Activated CD4-positive, alpha-beta T cell treated with anti-CD3 and anti-CD28 coated beads, Interleukin-10, Interleukin-2, amounts not matched to agents 100 ng/mL and 50 ng/mL, durations not matched to agents 16 hours and 8 hours (primary cell): Measurements from ENCODE around the gene TRPV4.

ENCODE experiments used
- DNase-seq: peaks from one replicate; pipeline ENCODE4 v3.0.0-alpha.2; 2020

Gene TRPV4

GRCh38 chr12:109804820-109805761, 28.1 kb downstream of the TRPV4 start:
- DNase-seq, result peak; percentile 70

- no peak for DNase-seq
Observed at GRCh38 chr12:109803678-109804077, 29.5 kb downstream of the TRPV4 start.

GRCh38 chr12:109802828-109803227, 30.4 kb downstream of the TRPV4 start:
- no peak for DNase-seq

- DNase-seq, result no peak
Observed at GRCh38 chr12:109800536-109800935, 32.7 kb downstream of the TRPV4 start.

GRCh38 chr12:109798691-109799090, 34.5 kb downstream of the TRPV4 start:
- no peak for DNase-seq

GRCh38 chr12:109797905-109798669, 35.1 kb downstream of the TRPV4 start:
- DNase-seq, result peak; percentile 11

- no peak for DNase-seq
Observed at GRCh38 chr12:109796057-109796456, 37.1 kb downstream of the TRPV4 start.

- DNase-seq, result no peak
Observed at GRCh38 chr12:109795023-109795422, 38.2 kb downstream of the TRPV4 start.

GRCh38 chr12:109793826-109794501, 39.2 kb downstream of the TRPV4 start:
- no peak for DNase-seq

GRCh38 chr12:109793411-109793810, 39.8 kb downstream of the TRPV4 start:
- no peak for DNase-seq

- DNase-seq, result no peak
Observed at GRCh38 chr12:109792992-109793391, 40.2 kb downstream of the TRPV4 start.

GRCh38 chr12:109789526-109790048, 43.6 kb downstream of the TRPV4 start:
- no peak for DNase-seq

GRCh38 chr12:109786799-109787198, 46.4 kb downstream of the TRPV4 start:
- DNase-seq, result no peak

- no peak for DNase-seq
Observed at GRCh38 chr12:109785854-109786253, 47.3 kb downstream of the TRPV4 start.

- DNase-seq, result no peak
Observed at GRCh38 chr12:109783965-109784244, 49.3 kb downstream of the TRPV4 start.

- no peak for DNase-seq
Observed at GRCh38 chr12:109783135-109783964, 49.8 kb downstream of the TRPV4 start.

GRCh38 chr12:109782326-109782703, 50.9 kb downstream of the TRPV4 start:
- no peak for DNase-seq

GRCh38 chr12:109781668-109782325, 51.4 kb downstream of the TRPV4 start:
- DNase-seq, result no peak

- no peak for DNase-seq
Observed at GRCh38 chr12:109779382-109779781, 53.8 kb downstream of the TRPV4 start.

- no peak for DNase-seq
Observed at GRCh38 chr12:109778684-109779083, 54.5 kb downstream of the TRPV4 start.

GRCh38 chr12:109777544-109777943, 55.7 kb downstream of the TRPV4 start:
- peak; percentile 55 for DNase-seq

- no peak for DNase-seq
Observed at GRCh38 chr12:109776624-109777023, 56.6 kb downstream of the TRPV4 start.
